ENCODE results near the gene ZNF407.

Gene ZNF407

DNA sequence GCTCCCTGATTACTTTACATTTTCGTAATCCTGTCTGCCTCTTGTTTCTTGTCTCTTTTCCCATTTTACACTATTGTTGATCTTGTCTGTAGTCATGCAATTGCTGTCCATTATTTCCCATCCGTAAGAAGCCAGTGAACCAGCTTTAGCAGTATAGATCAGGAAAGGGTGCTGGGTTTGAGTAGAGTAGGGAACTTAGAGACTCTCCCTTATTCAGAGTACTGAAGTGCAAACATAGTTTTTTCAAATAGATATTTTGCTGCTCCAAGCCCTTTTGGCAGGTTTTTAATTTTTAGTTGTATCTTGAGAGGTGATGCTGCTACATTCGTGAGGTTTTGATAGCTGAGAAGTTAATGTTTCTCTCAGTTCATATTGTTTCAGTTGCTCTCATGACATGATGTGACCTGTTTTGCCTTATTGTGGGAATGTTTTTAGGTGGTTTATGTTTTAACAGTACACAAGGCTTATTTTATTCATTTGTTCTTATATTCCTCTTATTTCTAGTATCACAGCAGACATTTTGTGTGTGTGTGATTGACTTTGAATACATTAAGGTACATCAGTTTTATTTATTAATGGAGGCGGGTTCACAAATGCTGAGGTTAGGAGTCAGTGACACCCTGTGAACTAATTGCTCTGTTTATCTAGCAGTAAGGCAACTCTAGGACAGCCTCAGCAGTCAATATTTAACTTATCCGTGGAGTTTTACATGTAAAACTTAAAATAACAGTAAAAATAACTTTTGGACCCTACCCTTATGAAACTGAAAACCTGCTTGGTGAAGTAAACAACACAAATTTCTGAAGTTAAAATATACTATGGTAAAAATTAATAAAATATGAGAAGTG lies 118.4 kb downstream of the ZNF407 start:
- no peak for DNase-seq (ENCODE audit: extremely low read depth in 1 of 2, low read depth in 1 of 2)

DNA sequence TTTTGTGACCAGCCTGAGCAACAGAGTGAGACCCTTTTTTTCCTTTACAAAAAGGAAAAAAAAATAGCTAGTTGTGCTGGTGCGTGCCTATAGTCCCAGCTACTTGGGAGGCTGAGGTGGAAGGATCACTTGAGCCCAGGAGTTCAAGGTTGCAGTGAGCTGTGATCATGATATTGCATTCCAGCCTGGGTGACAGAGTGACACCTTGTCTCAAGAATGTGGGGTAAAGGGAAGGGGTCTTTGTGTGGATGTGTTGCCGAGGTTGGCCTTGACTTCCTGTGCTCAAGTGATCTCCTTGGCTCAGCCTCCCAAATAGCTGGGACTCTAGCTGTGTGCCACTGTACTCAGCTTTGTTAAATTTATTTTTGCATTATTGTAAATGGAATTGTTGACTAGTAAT lies 120.6 kb downstream of the ZNF407 start:
- DNase-seq (ENCODE audit: extremely low read depth in 1 of 2, low read depth in 1 of 2), result no peak

DNA sequence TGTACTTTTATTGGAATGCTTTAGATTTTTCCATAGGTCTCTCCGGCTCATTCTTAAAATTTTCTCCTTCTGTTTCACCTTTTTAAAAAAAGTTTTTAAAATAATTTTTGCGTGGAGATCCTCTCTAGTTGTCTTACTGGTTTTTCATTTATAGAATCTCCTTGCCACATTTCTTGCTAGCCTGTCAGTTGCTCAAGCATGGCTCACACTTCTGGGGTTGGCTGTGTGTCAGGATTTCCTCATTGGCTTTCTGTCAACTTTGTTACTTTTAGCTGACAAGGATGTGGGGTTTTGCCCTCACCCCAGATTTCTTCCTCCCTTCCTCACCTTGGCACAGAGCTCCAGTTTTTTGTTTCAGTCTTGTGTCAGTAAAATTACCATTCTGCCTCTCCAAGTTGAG lies 124.6 kb downstream of the ZNF407 start:
- no peak for DNase-seq (ENCODE audit: extremely low read depth in 1 of 2, low read depth in 1 of 2)

DNA sequence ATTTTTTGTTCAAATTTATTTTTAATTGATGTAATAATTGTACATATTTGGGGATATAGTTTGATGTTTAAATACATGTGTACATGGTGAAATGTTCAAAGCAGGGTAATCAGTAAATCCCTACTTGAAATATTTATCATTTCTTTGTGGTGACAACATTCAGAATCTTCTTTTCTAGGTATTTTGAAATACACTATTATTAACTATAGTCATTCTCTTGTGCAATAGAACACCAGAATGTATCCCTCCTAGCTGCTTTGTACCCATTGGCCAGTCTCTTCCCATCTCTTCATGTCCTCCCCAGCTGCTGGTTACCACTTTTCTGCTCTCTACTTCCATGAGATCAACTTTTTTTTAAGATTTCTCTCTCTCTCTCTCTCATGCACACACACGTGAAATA lies 126.5 kb downstream of the ZNF407 start:
- no peak for DNase-seq (ENCODE audit: extremely low read depth in 1 of 2, low read depth in 1 of 2)

DNA sequence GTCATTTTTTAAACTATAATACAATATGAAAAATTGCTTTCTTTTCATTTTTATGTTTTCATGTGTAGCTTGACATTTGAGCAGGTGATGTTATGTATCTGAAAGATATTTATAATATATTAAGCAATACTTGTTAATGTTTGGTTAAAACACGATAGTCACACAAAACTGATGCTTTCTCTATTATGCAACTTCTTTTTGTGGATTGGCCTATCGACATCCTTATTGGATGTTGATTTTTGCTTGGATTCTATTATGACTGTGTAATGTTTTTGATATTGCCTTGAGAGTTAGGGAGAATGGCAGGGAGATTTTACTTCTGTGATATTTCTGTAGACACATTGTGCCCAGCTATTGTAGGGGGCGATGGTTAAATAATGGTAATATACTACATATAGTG lies 128.0 kb downstream of the ZNF407 start:
- no peak for DNase-seq (ENCODE audit: extremely low read depth in 1 of 2, low read depth in 1 of 2)

DNA sequence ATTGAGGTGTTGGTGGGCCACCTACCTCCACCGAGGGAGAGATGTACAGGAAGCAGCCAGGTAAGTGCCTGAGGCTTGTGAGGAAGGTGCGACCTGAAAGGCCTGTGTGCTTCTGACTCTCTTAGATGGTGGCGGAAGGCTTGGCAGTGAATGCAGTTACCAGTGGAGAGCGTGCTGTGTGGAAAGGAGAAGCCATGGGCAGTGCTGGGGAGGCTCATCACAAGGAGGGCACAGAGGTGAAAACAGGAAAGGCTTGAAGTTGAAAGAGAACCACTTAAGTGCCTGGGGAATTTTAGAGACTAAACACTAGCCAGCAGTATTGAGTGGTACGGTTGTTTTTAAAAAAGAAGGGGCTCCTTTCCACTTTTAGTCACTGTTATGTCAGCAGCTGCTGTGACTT lies 130.9 kb downstream of the ZNF407 start:
- no peak for DNase-seq (ENCODE audit: extremely low read depth in 1 of 2, low read depth in 1 of 2)

DNA sequence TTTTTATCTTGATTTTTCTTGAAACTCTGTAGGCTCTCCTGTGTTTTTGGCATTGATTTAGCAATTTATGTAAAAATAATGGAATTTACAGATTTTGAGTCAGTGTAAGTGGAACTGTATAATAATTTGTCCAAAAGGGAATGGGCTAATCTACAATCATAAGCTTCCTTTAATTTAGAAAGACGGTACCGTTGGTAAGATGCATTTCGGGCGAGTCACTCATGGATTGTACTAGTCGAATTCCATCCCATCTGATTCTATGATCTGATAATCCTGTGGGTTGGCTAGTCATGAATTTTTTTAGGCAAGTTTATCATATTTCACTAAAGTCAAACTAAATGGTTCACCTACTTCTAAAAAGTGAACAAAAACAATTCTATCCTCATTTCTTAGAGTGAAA lies 133.4 kb downstream of the ZNF407 start:
- no peak for DNase-seq (ENCODE audit: extremely low read depth in 1 of 2, low read depth in 1 of 2)

DNA sequence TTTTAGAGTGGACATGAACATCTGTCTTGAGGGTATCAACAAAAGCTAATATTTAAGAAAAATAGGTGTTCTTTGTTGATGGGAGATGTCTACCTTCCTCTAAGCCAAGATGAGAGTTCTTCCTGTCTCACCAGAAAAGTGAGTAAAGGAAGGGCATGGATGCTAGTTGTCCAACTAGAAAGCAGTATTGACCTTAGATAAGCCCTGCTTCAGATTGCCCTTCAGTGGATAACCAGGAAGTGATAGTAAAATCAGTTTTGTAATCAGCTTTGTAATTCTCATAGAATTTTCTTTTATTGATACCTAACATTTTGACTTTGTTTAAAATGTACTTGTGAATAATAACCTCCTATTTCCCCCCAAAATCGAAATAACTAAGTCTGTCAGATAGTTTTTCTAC lies 134.7 kb downstream of the ZNF407 start:
- DNase-seq (ENCODE audit: extremely low read depth in 1 of 2, low read depth in 1 of 2), result no peak

DNA sequence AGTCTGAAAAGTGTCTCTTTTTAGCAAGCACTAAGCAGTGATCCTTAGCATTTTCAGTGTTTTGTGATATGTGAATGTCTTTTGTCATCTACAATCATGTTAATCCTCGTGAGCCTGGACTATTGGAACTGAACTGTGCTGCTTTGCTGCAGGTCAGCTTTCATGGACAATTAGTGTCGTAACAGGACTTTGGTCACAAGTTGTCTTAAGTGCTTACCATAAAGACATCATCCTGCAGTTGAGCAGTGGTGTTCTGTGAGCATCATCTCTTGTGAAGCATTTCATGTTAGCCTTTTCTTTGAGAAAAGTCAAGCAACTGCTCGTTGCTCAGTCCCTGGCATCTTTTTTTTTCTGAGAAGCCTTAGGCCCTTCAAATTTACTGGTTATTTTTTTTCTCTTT lies 135.9 kb downstream of the ZNF407 start:
- no peak for DNase-seq (ENCODE audit: extremely low read depth in 1 of 2, low read depth in 1 of 2)

DNA sequence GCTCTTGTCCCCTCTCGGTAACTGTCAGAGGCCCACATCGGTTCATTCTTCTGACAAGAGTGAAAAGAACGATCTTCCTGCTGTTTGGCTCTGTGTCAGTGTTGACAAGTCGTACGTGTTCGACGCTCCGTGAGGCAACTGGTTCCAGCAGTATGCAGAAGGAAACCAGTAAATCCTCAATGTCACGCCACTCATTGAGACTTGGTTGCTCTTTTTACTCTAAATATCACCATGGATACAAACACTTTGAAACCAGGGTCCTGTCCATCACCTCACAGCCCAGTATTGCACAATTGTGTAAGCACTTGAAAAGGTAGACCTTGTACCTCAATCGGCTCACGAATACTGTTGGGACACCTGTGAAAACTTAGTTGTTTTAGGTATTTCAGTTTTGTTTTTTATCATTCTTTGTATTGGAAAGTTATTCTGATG lies 136.4 kb downstream of the ZNF407 start:
- no peak for DNase-seq (ENCODE audit: extremely low read depth in 1 of 2, low read depth in 1 of 2)

DNA sequence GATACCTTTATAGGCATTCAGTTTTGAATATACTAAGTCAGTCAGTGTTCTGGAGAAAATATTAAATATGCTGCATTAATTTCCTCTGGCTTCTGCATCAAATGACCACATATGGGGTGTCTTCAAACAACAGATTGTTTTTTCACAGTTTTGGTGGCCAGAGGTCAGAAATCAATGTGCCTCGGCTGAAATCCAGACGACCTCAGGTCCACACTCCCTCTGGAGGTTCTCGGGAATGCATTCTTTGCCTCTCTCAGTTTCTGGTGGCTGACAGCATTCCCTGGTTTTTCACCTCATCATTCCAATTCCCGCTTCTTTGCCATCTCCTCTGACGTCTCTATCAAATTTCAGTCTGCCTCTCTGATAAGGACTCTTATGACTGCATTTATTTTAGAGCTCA lies 142.3 kb downstream of the ZNF407 start:
- no peak for DNase-seq (ENCODE audit: extremely low read depth in 1 of 2, low read depth in 1 of 2)

DNA sequence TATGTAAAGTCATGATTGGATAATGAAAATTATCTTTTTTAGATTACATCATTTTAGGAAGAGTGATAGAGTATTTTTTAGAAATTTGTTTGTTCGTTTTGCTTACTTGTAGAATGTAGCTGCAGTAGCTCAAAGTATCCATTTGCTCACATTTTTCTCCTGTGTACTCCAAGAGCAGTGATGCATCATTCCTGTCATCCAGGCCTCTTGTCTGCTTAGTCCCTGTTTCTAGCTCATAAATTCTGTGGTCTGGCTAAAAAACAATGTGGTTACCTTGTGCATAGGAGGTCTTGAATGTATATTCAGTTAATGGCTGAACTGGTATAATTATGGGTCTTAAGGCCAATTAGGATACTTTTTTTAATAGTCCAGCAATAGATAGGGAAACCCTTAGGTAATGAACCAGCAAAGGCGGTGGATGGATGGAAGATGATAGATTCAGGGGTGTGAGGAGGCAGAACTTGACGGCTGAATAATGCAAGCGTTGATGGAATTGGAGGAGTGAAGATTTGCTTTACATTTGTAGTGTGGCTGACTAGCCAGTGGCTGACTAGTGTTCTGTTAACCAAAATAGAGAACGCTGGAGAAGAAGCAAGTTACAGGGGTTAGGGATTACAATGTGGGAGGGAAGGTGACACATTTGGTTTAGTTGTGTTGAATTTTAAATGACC lies 145.0 kb downstream of the ZNF407 start:
- DNase-seq (ENCODE audit: extremely low read depth in 1 of 2, low read depth in 1 of 2), result no peak

DNA sequence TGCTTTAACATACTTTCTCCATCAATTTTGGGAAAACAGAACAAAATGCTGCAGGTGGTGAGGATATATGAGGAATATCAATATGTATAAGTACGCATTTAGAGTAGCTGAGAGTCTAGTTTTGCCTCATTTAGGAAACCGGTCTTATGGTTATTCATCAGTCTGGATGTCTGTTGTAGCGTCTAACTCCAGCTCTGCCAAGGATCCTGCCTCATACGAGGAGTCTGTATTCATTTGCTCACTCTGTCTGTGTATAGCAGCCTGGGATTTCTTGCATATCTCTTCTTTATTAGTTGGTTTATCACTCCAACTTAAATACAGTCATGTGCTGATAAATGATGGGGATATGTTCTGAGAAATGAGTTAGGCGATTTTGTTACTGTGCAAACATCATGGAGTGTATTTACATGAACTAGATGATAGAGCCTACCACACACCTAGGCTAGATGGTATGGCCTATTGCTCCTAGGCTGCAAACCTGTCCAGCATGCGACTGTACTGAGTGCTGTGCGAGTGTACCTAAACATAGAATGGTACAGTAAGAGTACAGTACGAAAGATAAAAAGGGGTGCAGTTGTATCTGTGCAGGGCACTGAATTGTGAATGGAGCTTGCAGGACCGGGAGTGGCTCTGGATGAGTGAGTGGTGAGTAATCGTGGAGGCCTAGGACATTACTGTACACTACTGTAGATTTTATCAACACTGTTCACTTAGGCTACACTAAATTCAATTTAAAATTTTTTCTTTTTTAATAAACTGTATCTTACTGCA lies 148.1 kb downstream of the ZNF407 start:
- no peak for DNase-seq (ENCODE audit: extremely low read depth in 1 of 2, low read depth in 1 of 2)

DNA sequence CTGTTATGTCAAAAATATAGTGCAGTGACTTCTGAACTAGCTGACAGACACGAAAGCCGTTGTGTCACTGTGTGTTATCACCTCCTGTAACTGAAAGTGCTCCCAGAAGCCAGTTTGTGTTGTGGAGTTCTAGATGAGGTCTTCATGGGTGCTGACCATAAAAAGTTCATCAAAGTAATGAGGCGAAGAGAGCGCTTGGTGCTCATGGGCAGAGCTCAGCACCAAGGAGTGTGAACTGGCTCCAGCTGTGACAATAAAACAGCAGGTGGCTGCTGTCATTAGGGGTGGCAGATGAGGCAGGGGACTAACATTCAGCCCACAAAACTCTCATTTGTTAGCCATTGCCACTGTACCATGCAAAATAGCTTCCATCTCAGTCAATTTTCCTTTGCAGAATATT lies 151.1 kb downstream of the ZNF407 start:
- no peak for DNase-seq (ENCODE audit: extremely low read depth in 1 of 2, low read depth in 1 of 2)

DNA sequence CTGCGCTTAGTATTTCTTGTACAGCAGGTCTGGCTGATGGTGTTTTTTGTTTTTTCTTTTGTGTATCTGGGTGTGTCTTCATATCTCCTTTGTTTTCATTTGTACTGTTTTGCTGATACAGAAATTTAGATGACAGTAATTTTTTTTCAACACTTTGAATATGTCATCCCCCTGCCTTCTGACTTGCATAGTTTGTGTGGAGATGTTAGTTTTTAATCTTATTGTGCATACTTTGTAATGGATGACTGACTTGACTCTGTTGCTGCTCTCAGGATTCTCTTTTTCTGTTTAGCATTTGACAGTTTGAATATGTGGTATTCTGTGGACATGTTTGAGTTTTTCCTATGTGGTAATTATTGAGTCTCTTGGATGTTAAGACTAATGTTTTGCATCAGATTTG lies 161.3 kb downstream of the ZNF407 start:
- no peak for DNase-seq (ENCODE audit: extremely low read depth in 1 of 2, low read depth in 1 of 2)

DNA sequence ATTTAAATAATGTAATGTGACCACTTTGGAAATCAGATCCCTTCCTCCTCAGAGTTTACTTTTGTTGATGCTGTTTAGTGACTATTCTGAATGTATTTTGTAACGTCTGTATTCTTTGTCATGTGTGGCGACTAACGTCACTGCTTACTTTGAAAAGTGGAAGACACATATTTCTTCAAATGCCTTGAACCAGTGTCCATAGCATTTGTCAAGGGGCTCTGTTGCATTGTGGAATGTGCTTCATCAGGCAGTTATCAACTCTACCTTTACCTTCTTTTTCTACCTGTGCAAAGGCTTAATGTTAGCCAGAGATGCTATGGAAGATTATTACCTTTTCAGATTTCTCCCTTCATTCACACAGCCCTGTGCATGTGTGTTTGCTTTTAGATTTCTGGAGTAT lies 162.4 kb downstream of the ZNF407 start:
- no peak for DNase-seq (ENCODE audit: extremely low read depth in 1 of 2, low read depth in 1 of 2)

DNA sequence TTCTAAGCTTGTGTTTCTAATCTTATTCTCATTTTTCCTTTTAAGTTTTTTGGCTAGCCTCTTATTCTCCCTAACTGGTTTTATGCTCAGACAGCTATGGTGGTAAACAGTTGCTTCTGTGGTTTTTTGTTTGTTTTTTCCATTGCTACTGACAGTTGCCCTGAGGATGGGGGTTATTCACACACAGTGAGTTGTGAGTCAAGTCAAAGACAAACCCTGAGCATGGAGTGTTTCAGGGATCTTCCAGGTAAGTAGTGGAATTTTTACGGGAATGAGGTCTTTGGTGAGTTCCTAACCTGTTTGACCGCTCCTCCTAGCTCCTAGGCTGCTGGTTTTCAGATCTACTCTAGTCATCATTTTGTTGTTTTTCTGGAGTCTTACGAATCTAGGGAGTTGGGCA lies 162.8 kb downstream of the ZNF407 start:
- no peak for DNase-seq (ENCODE audit: extremely low read depth in 1 of 2, low read depth in 1 of 2)

DNA sequence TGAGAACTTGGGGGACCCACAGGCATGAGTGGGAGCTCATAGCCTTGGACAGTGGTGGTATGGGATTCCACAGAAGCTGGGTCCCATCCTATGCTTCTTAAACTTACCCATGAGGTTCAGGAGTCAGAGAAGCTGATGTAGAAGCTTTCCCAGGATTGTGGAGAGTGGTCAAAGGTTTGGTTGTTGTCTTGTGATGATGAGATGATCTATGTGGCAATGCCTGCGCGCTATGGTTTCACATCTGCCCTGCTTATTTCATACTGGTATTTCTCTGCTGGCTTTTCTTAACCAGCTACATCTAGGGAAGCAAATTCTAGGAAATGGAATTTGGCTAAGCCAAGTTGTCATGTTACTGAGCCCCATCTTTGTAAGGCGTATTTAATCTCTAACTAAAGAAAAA lies 168.6 kb downstream of the ZNF407 start:
- DNase-seq (ENCODE audit: extremely low read depth in 1 of 2, low read depth in 1 of 2), result no peak

DNA sequence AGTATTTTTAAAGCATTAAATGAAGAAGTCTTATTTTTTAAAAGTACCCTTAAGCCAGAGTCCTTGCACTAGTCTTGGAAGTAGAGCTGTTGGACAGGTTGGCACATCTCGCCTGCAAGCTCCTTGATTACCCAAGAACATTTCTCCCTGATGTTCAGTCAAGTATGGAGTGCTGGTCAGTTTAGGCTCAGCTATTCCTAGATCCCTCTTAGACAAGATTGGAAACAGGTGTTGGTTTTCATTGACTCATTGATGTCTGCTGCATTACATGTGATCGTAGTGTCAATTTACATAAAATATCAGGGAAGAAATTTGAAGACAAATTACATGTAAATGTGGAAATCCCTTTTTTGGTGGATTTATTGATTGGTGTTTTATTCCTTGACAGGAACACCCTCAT lies 170.4 kb downstream of the ZNF407 start:
- no peak for DNase-seq (ENCODE audit: extremely low read depth in 1 of 2, low read depth in 1 of 2)

DNA sequence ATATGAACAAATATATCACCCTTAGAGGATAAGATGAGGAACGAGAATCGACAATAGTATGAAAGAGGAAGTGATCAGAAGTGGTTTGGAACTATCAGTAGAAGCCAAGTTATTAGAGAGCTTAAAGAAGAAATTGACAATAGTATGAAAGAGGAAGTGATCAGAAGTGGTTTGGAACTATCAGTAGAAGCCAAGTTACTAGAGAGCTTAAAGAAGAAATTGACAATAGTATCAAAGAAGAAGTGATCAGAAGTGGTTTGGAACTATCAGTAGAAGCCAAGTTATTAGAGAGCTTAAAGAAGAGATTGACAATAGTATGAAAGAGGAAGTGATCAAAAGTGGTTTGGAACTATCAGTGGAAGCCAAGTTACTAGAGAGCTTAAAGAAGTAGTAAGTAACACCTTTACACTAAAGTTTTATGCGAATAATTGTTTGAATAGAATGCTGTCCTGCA lies 175.5 kb downstream of the ZNF407 start:
- no peak for DNase-seq (ENCODE audit: extremely low read depth in 1 of 2, low read depth in 1 of 2)

DNA sequence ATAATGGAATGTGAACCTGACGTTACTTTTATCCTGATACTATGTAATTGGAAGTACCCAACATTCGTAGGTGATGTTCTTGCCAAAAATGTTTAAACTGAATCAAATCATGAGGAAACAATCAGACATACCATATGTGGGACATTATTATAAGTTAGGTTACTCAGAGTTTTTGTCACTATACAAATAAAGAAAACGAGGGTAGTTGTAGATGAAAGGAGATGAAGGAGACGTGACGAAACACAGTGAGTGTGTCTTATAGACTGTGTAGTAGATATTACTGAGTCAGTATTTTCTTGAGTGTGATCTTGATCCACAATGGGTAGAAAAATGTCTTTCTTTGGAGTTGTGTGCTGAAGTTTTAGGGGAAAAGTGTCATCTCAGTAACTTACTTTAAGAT lies 176.8 kb downstream of the ZNF407 start:
- no peak for DNase-seq (ENCODE audit: extremely low read depth in 1 of 2, low read depth in 1 of 2)

DNA sequence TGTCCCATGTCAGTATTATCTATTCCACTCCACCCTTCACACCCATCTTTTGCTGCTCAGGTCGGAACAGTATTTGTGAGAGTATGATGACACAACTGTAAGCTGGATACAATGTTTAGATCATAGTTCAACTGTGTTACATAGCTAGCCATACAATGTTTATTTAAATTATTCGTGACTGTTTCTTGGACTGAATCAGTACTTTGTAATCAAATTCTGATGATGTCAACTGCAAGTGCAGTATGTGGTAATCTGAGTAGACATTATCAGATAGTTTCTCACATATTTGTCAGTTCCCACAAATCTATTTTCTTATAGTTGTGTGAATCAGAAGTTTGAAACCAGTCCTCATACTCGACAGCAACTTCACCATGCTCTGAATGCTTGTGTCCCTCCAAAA lies 177.6 kb downstream of the ZNF407 start:
- no peak for DNase-seq (ENCODE audit: extremely low read depth in 1 of 2, low read depth in 1 of 2)
